Endodermal cell (in vitro differentiated cells): ENCODE data around the gene DPP6. TPM values are rescaled to one million over a fixed set of nuclear protein-coding genes. Genes with fewer than 3 reads are reported as not detected.

Source experiments
- DNase-seq: peaks from one replicate; pipeline ENCODE4 v3.0.0-alpha.2; 2017
- H3K27ac ChIP-seq: 2 replicates; pipeline ENCODE4 v1.5.1; 2013; ENCODE audit warnings: mild to moderate bottlenecking, low read depth, low read length, moderate library complexity
- H3K27me3 ChIP-seq: 2 replicates; pipeline ENCODE4 v1.6.1; 2013; ENCODE audit warnings: mild to moderate bottlenecking, low read length, moderate library complexity; ENCODE audit not compliant: insufficient read depth, control insufficient read depth, poor library complexity, severe bottlenecking
- H3K36me3 ChIP-seq: 2 replicates; pipeline ENCODE4 v1.7.0; 2013; ENCODE audit warnings: mild to moderate bottlenecking, low read length, moderate library complexity; ENCODE audit not compliant: control insufficient read depth, insufficient read depth
- H3K4me1 ChIP-seq: one replicate; pipeline ENCODE4 v1.7.0; 2013; ENCODE audit warnings: low read length; ENCODE audit not compliant: control insufficient read depth, insufficient read depth
- H3K4me3 ChIP-seq: 2 replicates; pipeline ENCODE4 v1.5.1; 2013; ENCODE audit warnings: mild to moderate bottlenecking, low read length, moderate library complexity
- H3K9ac ChIP-seq: 2 replicates; pipeline ENCODE4 v1.6.1; 2013; ENCODE audit warnings: mild to moderate bottlenecking, low read length, moderate library complexity; ENCODE audit not compliant: poor library complexity, severe bottlenecking; ENCODE audit errors: extremely low read depth
- H3K9me3 ChIP-seq: 2 replicates; pipeline ENCODE4 v1.6.1; 2013; ENCODE audit warnings: mild to moderate bottlenecking, low read length, moderate library complexity; ENCODE audit not compliant: control insufficient read depth
- H3K27ac Mint-ChIP-seq: 2 replicates; pipeline ENCODE4 v1.8.0; 2020; ENCODE audit warnings: mixed read lengths
- H3K27me3 Mint-ChIP-seq: 2 replicates; pipeline ENCODE4 v1.8.0; 2021; ENCODE audit warnings: mild to moderate bottlenecking, mixed read lengths; ENCODE audit not compliant: insufficient read depth
- H3K36me3 Mint-ChIP-seq: 2 replicates; pipeline ENCODE4 v1.8.0; 2020; ENCODE audit warnings: low read depth, mixed read lengths
- H3K4me1 Mint-ChIP-seq: 2 replicates; pipeline ENCODE4 v1.8.0; 2020; ENCODE audit warnings: mixed read lengths
- H3K4me3 Mint-ChIP-seq: 2 replicates; pipeline ENCODE4 v1.8.0; 2020; ENCODE audit warnings: mild to moderate bottlenecking, moderate library complexity, mixed read lengths
- H3K9me3 Mint-ChIP-seq: 2 replicates; pipeline ENCODE4 v1.8.0; 2020; ENCODE audit warnings: mild to moderate bottlenecking, mixed read lengths
- CTCF ChIP-seq: fragments of 200-600 bp; sonication (generic); conservative IDR thresholded peaks from 2 replicates; pipeline ENCODE4 v1.5.0; 2021; ENCODE audit warnings: antibody characterized with exemption, mild to moderate bottlenecking
- WGBS, 2 experiments: methylation state at CpG; one replicate each; pipeline versions ENCODE4 v1.1.5 to v1.1.7; 2013; ENCODE audit warnings: missing lambda C conversion rate in 2 of 2, mixed read lengths in 1 of 2; ENCODE audit not compliant: insufficient coverage in 1 of 2, insufficient read length in 1 of 2; 5-methylcytosine and 5-hydroxymethylcytosine counted together
- total RNA-seq, 2 donors: library from RNA; stranded (reverse); fragmentation: NEBNext Ultra II Directional in 1 of 2; extraction: Animal tissue kit (Norgen Biotek cat#: 25700) in 1 of 2; gene quantifications; 2 replicates in 1 of 2; 3 replicates in 1 of 2; pipeline ENCODE4 v1.2.1, GENCODE V29; 2021

DPP6 gene
- total RNA-seq, 2 donors from 2014 or later, result 1.7 to 3.0 TPM

GRCh38 chr7:154530136-154530535, 477.9 kb downstream of the DPP6 start:
- peaks cover 1% of the 10 kb centered on the region for H3K9me3 Mint-ChIP-seq
- Histone ChIP-seq H3K27ac (no peak overlapping the region), H3K4me3 (no peak overlapping the region), H3K9me3 (no peaks in the 10 kb centered on the region), H3K36me3 (no peaks in the 10 kb centered on the region), H3K9ac (no peak overlapping the region), H3K27me3 (no peaks in the 10 kb centered on the region), H3K4me1 (no peaks in the 10 kb centered on the region)
- H3K27me3 Mint-ChIP-seq, result no peaks in the 10 kb centered on the region
- no peak overlapping the region for H3K4me3 Mint-ChIP-seq
- H3K36me3 Mint-ChIP-seq, result no peaks in the 10 kb centered on the region
- H3K4me1 Mint-ChIP-seq, result no peaks in the 10 kb centered on the region
- no peak for DNase-seq
- 88 to 97% methylated on average over 1 of the region's 1 CpG for WGBS, 2 experiments
- H3K27ac Mint-ChIP-seq, result no peak overlapping the region
- TF ChIP-seq CTCF, result no peak

GRCh38 chr7:154532771-154533170, 480.6 kb downstream of the DPP6 start:
- Histone ChIP-seq H3K9ac (no peak overlapping the region), H3K9me3 (no peaks in the 10 kb centered on the region)
- no peaks in the 10 kb centered on the region for H3K4me1 Mint-ChIP-seq

GRCh38 chr7:154540596-154540995, 488.4 kb downstream of the DPP6 start:
- Histone ChIP-seq H3K9ac (no peak overlapping the region), H3K9me3 (no peaks in the 10 kb centered on the region), H3K4me1 (no peaks in the 10 kb centered on the region), H3K27me3 (no peaks in the 10 kb centered on the region), H3K4me3 (no peak overlapping the region), H3K36me3 (no peaks in the 10 kb centered on the region), H3K27ac (no peak overlapping the region)
- no peaks in the 10 kb centered on the region for H3K36me3 Mint-ChIP-seq
- no peaks in the 10 kb centered on the region for H3K27me3 Mint-ChIP-seq
- H3K27ac Mint-ChIP-seq, result no peak overlapping the region
- no peak for DNase-seq
- no peak overlapping the region for H3K4me3 Mint-ChIP-seq
- H3K9me3 Mint-ChIP-seq, result no peaks in the 10 kb centered on the region
- no peaks in the 10 kb centered on the region for H3K4me1 Mint-ChIP-seq
- TF ChIP-seq CTCF, result no peak
- WGBS, 2 experiments, result 89 to 93% methylated on average over 3 to 4 of the region's 4 CpGs

More at GRCh38 chr7:154532771-154533170, 480.6 kb downstream of the DPP6 start:
- Mint-ChIP-seq H3K27me3 (no peaks in the 10 kb centered on the region), H3K36me3 (no peaks in the 10 kb centered on the region), H3K9me3 (peaks cover 1% of the 10 kb centered on the region), H3K4me3 (no peak overlapping the region), H3K27ac (no peak overlapping the region)
- Histone ChIP-seq H3K27me3 (no peaks in the 10 kb centered on the region), H3K27ac (no peak overlapping the region), H3K4me3 (no peak overlapping the region), H3K4me1 (no peaks in the 10 kb centered on the region), H3K36me3 (no peaks in the 10 kb centered on the region)
- no peak for DNase-seq
- no peak for TF ChIP-seq CTCF
